Measurements from ENCODE around the gene TRPV4.
A peak's percentile ranks its signal among the peaks of the same experiment; 100 is the strongest.

The TRPV4 gene

DNA sequence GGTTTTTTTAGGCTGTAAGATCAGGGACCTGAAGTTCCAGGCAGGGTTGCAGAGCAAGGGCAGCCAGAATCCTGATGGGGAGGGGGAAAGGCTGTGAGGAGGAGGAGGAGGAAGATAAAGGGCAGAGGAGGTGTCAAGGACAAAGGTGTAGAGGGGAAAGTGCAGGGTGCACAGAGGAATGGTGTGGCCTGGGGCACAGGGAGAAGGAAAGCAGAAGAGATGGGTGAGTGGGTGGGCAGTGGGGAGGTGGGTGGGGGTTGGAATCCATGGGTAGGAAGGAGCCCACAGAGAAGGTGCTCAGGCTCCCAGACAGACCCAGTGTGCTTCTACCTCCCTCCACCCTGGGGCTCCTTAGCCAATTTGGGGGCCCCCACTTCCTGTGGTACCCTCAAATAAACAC lies 11.2 kb downstream of the TRPV4 start:
- no peak for TF ChIP-seq CTCF (IDR thresholded peaks at IDR 0.05; ENCODE audit: low read depth, low read length, missing control alignments)
- H3K4me3 ChIP-seq (replicated peaks; ENCODE audit: low read depth, low read length): no peak overlapping the region
- no peak for DNase-seq (ENCODE audit: extremely low read depth, low read depth)

DNA sequence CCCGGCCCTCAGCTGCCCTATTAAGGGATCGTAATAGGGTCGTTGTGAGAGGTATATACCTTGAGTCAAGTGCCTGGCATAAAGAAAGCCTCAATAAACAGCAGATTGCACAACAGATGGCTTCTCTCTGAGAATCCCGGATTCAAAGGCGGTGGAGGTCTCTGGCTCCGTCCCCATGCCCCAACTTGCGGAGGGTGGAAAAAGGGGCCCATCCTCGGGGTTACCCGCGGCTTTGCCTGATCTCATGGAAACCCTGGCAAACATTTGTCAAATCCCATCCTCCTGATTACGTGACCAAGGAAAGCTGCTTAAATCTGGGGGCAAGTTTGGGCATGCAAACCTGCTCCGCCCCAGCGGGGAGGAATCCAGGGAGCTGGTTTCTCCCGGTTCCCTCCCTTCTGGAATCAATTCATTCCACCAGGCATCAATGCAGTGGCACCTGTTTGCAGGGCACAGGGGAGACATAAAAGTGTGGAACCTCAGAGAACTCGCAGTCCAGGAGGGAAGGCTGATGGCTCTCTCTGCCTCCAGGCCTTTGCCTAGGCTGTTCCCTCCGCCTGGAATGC lies 12.3 kb downstream of the TRPV4 start:
- H3K4me3 ChIP-seq (replicated peaks; ENCODE audit: low read depth, low read length): no peak overlapping the region
- DNase-seq (ENCODE audit: extremely low read depth, low read depth): no peak
- no peak for TF ChIP-seq CTCF (IDR thresholded peaks at IDR 0.05; ENCODE audit: low read depth, low read length, missing control alignments)

DNA sequence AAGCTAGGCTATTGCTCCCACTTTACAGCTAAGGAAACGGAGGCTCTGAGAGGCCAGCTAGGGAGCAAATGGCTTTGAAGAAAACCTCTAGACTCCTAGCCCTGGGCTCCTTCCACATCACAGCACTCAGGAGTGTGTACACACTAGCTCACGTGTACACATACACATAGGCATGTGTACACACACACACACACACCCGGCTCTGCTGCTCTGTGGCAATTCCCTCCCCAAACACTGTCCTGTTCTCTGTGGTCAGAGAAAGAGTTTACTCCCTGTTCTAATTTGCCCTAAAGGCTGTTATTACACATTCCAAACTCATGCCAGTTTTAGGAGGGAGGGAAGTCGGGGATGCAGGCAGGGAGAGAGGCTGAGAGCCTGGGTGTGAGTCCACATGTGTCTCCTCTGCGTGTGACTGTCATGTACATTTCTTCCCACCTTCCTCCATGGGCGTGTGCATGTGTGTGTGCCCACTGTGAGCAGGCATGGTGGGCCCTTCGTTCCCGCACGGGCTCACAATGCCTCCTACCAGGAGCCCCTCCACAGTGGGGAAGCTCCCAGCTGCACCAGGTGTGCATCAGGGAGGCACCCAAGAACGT lies 14.2 kb downstream of the TRPV4 start:
- H3K4me3 ChIP-seq (replicated peaks; ENCODE audit: low read depth, low read length): no peak overlapping the region
- DNase-seq (ENCODE audit: extremely low read depth, low read depth): peak; percentile 37
- no peak for TF ChIP-seq CTCF (IDR thresholded peaks at IDR 0.05; ENCODE audit: low read depth, low read length, missing control alignments)

- TF ChIP-seq CTCF (IDR thresholded peaks at IDR 0.05; ENCODE audit: low read depth, low read length, missing control alignments): no peak
- no peak for DNase-seq (ENCODE audit: extremely low read depth, low read depth)
- no peak overlapping the region for H3K4me3 ChIP-seq (replicated peaks; ENCODE audit: low read depth, low read length)
These were observed 14.9 kb downstream of the TRPV4 start for GRCh38 chr12:109818253-109818652.

DNA sequence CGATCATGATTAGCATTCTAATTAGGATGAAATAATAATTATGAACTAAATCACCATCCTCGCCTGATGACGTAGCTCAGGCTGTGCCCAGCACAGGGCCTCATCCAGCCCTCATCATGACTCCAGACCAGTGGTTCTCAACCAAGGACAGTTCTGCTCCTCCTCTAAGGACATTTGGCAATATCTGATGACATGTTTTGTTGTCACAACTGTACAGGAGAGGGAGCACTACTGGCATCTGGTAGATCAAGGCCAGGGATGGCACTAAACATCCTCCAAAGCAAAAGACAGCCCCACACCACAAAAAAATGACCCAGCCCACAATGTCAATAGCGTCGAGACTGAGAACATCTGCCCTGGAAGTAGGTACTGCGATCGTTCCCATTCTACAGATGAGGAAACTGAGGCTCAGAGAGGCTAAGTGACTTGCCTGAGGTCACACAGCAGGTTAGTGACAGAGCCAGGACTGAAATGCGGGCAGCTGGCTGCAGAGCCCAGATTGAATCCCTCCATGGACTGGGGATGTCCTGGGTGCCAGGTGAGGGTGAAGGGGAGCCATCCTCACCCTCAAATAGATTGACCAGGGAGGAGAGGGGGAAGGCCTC lies 15.5 kb downstream of the TRPV4 start:
- no peak for TF ChIP-seq CTCF (IDR thresholded peaks at IDR 0.05; ENCODE audit: low read depth, low read length, missing control alignments)
- DNase-seq (ENCODE audit: extremely low read depth, low read depth): no peak

DNA sequence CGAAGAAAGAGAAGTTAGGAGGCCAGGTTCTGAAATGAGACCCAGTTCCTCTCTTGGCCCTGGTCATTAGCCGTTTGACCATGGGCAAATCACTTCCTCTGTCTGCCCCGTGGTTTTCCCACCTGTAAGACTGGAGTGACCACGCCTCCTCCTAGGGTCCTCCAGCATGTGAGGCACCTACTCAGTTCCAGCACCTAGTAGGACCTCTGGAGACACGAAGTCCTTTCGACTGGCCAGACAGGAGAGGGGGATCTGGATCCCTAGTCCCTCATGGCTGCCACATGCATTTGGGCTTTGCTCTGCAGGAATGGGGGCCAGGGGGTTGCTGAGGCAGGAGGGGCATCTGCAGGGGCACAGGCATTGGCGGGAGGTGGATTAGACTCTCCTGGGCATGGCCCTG lies 16.3 kb downstream of the TRPV4 start:
- DNase-seq (ENCODE audit: extremely low read depth, low read depth): no peak
- TF ChIP-seq CTCF (IDR thresholded peaks at IDR 0.05; ENCODE audit: low read depth, low read length, missing control alignments): no peak
- no peak overlapping the region for H3K4me3 ChIP-seq (replicated peaks; ENCODE audit: low read depth, low read length)

More for the DNA sequence above, 15.5 kb downstream of the TRPV4 start:
- H3K4me3 ChIP-seq (replicated peaks; ENCODE audit: low read depth, low read length): no peak overlapping the region
